Erythroblast (primary cell): Measurements from ENCODE around the gene C1GALT1.
"Not testable (repeated sequence)": the region's sequence is repeated elsewhere in the genome, so short reads cannot be mapped to it uniquely, and the experiment has no call there.

Source experiments
- DNase-seq, 2 experiments: peaks; one replicate each; lab custom pipeline; 2025; lab: John Stamatoyannopoulos, UW
- GATA1 ChIP-seq: IDR thresholded peaks from 2 replicates; pipeline ENCODE4 v1.6.1; 2011; ENCODE audit warnings: low read depth, mild to moderate bottlenecking, control low read depth, low read length, moderate library complexity
- POLR2A ChIP-seq: IDR thresholded peaks from 2 replicates; pipeline ENCODE4 v1.6.1; 2011; ENCODE audit warnings: mild to moderate bottlenecking, low read length

C1GALT1 gene

GRCh38 chr7:7221599-7222038, 39.3 kb downstream of the C1GALT1 start:
- no peak for TF ChIP-seq GATA1
- TF ChIP-seq POLR2A: no peak
- DNase-seq: peak in 1 of 2 experiments; percentile 45

- TF ChIP-seq POLR2A (no peak), GATA1 (no peak)
- DNase-seq: no peak
These were observed 40.9 kb downstream of the C1GALT1 start for GRCh38 chr7:7223250-7223649.

GRCh38 chr7:7226407-7226806, 44.1 kb downstream of the C1GALT1 start:
- DNase-seq: no peak
- TF ChIP-seq POLR2A (no peak), GATA1 (no peak)

- no peak for DNase-seq
- TF ChIP-seq POLR2A: no peak
- TF ChIP-seq GATA1: no peak
These were observed 46.1 kb downstream of the C1GALT1 start for GRCh38 chr7:7228472-7228871.

GRCh38 chr7:7228967-7229366, 46.6 kb downstream of the C1GALT1 start:
- TF ChIP-seq GATA1: no peak
- no peak for TF ChIP-seq POLR2A
- no peak for DNase-seq

- DNase-seq: peak; percentile 36 to 48
- TF ChIP-seq POLR2A: no peak
- TF ChIP-seq GATA1: no peak
These were observed 48.7 kb downstream of the C1GALT1 start for GRCh38 chr7:7231000-7231399.

GRCh38 chr7:7231865-7232264, 49.5 kb downstream of the C1GALT1 start:
- TF ChIP-seq POLR2A: no peak
- TF ChIP-seq GATA1: no peak
- DNase-seq: no peak

- TF ChIP-seq POLR2A: no peak
- TF ChIP-seq GATA1: no peak
- DNase-seq: no peak
These were observed 53.0 kb downstream of the C1GALT1 start for GRCh38 chr7:7235347-7235746.

- DNase-seq: no peak
- TF ChIP-seq POLR2A: no peak
- TF ChIP-seq GATA1: no peak
These were observed 53.7 kb downstream of the C1GALT1 start for GRCh38 chr7:7236041-7236440.

- no peak for DNase-seq
- TF ChIP-seq POLR2A (no peak), GATA1 (no peak)
These were observed 55.0 kb downstream of the C1GALT1 start for GRCh38 chr7:7237201-7237977.

- DNase-seq: no peak
- TF ChIP-seq POLR2A (no peak), GATA1 (no peak)
These were observed 55.6 kb downstream of the C1GALT1 start for GRCh38 chr7:7237978-7238267.

- no peak for DNase-seq
- TF ChIP-seq POLR2A: no peak
- no peak for TF ChIP-seq GATA1
These were observed 57.0 kb downstream of the C1GALT1 start for GRCh38 chr7:7239346-7239745.

GRCh38 chr7:7242899-7243298, 60.6 kb downstream of the C1GALT1 start:
- TF ChIP-seq POLR2A (no peak), GATA1 (no peak)
- DNase-seq: no peak

GRCh38 chr7:7245233-7245632, 62.9 kb downstream of the C1GALT1 start:
- DNase-seq: not testable (repeated sequence)

- DNase-seq: no peak
- TF ChIP-seq GATA1 (no peak), POLR2A (no peak)
These were observed 63.9 kb downstream of the C1GALT1 start for GRCh38 chr7:7246223-7246622.

- DNase-seq: no peak
- no peak for TF ChIP-seq POLR2A
- no peak for TF ChIP-seq GATA1
These were observed 65.3 kb downstream of the C1GALT1 start for GRCh38 chr7:7247658-7248057.
